EL (cell line): Measurements from ENCODE around the gene GNA15.

Source experiments
- DNase-seq: peaks from one replicate; pipeline ENCODE4 v3.0.0-alpha.2; 2016

The GNA15 gene

DNA sequence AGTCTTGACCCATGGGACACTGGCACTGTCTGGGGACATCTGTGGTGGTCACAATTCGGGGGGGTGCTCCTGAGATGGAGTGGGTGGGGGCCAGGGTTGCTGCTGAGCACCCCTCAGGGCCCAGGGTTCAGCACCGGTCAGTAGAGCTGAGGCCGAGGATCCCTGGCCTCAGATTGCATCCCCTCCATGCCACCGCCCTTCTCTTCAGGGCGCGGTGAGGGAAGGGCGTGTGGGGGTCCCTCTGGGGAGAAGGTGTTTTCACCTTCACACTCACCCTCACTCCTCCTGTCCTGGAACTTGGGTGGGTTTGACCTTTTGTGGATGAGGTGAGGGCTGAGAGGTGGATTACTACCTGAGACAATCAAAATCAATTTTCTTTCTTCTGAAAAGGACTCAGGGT, 28.2 kb upstream of the GNA15 start:
- DNase-seq = no peak

DNA sequence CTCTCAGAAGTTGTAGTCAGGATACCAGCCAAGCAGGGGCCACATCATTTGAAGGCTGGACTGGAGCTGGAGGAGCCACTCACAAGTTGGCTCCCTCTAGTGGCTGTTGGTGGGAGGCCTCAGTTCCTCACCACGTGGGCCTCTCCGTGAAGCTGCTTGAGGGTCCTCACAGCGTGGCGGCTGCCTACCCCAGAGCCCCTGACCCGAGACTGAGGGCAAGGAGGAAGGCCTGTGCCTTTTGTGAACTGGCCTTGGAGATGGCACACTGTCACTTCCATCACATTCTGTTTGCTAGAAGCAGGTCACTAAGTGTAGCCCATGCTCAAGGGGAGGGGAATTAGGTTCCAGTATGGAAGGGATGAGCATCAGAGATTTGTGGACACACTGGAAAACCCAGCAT, 27.1 kb upstream of the GNA15 start:
- peak; percentile 57 for DNase-seq

DNA sequence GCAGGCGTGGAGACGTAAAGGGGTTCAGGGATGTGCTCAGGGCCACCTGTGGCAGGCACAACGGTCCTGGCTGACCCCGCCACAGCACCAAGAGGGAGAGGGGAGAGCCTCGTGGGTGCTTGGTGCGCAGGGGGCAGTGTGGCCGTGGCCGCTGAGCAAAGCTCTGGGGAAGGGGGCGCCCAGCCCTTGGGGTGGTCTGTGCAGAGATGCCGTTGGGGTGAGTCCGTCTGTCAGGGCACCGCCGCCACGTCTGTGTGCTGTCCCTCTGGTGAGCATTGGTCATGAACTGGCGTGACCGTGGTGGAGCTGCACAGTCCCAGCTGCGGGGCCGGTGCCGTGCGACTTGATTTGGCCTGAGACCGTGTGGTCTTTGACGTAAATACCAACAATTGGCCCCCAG, 26.3 kb upstream of the GNA15 start:
- DNase-seq = no peak

DNA sequence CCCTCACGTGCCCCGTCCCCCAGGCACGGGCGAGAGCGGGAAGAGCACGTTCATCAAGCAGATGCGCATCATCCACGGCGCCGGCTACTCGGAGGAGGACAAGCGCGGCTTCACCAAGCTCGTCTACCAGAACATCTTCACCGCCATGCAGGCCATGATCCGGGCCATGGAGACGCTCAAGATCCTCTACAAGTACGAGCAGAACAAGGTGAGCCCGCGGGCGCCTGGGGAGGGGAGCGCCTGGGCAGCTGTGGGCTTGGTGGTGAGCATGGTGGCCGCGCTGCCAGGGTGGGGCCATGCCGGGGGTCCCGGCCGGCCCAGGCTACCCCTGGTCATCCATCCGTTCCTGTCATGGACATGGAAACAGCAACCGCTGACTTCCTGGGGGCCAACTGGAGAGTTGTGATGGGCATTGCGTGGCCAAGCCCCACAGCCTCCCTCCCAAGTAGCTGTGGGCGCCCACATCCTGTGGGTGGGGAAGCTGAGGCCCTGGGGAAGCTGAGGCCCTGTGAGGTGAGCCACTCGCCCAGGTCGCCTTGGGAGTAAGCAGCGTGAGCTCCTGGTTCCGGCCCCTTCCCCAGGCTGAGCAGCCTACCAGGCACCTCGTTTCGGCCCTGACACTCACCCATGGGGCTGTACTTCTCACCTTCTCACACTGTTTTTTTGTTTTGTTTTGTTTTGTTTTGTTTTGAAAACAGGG, 25.6 kb upstream of the GNA15 start:
- DNase-seq = no peak

DNA sequence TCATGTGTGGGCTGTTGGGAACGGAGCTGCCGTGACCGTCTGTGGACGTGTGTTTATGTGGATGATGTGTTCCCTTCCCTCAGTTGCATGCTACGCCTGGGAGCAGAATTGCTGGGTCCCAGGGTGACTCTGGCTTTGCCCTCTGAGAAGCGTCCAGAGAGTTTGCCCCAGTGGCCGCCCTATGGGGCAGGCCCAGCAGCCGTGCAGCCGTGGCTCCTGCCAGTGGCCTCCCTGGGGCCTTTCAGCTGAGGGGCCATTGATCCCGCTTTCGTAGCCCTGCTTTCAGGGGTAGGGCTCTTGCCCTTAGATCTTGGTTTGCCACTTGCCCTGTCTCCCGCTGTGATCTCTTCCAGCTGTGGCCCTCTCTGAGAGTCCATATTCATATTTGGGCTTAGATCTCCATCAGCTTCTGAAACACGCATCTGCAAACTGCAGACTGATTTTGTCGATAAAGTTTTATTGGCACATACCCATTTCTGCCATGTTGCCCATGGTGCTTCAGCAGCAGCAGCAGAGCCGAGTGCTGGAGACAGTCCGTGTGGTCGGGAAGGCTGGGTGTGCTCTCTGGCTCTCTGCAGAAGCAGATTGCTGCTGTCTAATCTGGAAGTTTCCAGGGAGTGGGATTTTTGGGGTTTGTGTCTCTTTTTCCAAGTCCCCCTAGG, 24.1 kb upstream of the GNA15 start:
- DNase-seq = no peak

DNA sequence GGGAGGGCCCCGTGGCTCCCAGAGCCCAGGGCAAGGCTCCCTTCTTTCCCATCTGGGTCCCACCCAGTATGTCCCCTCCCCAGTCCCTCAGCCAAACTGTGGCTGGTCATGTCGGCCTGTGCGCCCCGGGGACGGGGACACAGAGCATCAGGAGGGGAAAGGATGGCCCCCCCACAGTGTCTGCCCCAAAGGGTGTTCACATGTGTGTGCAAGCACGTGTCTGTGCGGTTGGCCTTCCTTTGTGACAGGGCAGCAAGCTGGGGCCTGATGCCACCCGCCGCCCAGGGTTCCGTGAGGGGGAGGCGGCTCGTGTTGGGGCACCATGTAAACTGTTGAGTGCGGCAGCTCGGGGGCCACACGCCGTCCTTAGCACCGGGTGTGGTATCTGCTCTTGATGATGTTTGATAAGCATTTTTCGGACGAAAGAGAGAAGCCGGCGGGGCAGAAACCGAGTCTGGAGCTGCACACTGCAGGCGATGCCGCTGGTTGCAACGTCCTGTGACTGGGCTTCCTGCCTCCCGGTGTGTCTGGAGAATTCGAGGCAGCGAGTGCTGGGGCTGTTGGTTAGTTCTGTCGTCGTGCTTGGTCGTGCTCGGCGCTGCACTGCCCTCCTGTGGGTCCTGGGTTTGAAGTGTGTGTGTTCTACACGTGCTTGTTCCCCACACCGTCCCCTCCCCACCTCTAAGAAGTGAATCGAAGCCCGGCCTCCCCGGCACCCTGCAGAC, 23.3 kb upstream of the GNA15 start:
- DNase-seq = no peak

DNA sequence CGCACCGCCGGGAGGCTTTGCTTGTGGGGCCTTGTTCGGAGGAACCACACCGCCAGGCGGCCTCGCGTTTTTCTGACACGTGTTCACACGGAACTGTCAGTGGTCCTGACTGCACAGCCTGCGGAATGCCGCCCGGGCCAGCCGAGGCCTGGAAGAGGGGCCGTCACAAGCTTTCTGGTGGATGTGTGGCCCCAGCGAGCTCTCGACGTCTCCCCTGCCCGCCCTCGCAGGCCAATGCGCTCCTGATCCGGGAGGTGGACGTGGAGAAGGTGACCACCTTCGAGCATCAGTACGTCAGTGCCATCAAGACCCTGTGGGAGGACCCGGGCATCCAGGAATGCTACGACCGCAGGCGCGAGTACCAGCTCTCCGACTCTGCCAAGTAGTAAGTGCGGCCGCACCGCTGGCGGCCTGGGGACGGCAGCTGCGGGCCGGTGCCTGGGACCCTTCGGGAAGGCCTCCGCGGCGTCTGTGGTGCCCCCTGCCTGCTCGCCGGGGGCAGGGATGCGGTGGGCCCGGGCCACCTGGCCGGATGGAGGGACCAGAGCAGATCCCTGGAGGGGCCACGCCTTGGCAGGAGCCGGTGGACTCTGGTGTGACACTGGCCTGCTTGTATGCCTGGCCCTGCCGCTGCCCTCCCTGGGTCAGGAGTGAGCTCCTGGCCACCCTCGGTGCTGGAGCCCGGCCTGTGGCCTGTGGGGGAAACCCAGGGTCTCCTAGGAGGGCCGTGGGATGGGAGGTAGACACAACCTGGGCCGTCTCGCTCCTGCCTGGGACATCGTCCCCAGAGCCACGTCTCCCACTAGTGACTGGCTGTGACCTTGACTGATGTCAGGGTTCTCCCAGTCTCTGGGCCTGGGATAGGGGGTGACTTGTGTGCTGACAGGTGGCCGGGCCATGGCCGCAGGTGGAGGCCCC, 22.5 kb upstream of the GNA15 start:
- no peak for DNase-seq

DNA sequence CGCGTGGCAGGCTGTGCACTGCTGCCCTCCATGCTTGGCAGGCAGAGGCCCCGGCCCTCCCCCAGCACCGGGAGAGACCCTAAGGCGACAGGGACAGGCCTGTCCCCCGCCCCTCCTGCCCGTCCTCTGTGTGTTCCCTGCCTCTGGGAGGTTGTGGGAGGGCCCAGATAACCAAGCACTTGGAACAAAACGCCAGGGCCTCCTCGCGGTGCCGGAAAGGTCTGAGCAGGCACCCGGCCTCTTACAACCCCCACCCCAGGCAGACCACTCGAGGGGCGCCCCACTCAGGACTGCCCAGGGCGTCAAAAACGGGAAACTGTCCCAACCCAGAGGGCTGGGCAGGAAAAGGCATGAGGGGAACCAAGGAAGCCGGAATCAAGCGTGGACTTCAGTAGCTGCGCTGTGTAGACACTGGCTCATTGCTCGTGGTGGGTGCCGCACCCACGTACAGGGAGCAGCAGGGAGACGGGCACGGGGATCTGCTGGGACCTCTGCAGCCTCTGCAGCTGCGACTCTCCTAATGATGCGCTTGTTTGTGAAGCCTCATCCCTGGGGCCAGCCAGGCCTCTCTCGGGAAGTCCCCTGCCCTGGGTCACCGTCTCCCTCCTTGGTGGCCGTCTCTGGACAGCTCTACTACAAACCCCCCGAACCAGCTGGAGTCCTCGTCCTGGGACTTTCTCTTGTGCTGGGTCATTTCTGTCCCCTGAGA, 21.7 kb upstream of the GNA15 start:
- no peak for DNase-seq

DNA sequence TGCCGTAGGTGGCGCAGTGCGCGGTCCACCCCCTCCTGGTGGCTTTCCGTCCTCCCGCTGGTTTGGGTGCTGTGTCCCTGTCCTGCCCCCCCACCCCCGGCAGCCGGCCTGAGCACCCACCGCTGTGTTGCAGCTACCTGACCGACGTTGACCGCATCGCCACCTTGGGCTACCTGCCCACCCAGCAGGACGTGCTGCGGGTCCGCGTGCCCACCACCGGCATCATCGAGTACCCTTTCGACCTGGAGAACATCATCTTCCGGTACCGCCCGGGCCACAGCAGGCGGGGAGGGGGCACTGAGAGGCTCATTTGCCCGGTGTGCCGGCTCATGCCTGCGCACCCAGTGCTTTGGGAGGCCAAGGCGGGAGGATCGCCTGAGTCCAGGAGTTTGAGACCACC, 21.0 kb upstream of the GNA15 start:
- DNase-seq = no peak

DNA sequence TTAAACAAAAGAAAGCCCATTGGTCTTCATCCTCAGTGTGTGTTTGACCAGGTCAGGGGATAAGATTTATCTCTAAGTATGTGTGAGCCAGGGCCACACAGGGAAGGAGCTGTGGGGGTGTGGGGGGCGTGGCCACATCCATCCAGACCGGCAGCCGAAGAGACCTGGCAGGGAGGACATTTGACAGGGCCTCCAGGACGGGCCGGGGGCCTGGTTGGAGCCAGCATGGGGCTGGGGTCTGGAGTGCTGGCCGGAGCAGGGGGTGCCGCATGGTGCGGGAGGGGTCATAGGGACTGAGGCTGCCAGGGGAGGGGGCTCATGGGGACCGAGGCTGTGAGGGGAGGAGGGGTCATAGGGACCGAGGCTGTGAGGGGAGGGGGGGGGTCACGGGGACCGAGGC, 20.4 kb upstream of the GNA15 start:
- DNase-seq = no peak

DNA sequence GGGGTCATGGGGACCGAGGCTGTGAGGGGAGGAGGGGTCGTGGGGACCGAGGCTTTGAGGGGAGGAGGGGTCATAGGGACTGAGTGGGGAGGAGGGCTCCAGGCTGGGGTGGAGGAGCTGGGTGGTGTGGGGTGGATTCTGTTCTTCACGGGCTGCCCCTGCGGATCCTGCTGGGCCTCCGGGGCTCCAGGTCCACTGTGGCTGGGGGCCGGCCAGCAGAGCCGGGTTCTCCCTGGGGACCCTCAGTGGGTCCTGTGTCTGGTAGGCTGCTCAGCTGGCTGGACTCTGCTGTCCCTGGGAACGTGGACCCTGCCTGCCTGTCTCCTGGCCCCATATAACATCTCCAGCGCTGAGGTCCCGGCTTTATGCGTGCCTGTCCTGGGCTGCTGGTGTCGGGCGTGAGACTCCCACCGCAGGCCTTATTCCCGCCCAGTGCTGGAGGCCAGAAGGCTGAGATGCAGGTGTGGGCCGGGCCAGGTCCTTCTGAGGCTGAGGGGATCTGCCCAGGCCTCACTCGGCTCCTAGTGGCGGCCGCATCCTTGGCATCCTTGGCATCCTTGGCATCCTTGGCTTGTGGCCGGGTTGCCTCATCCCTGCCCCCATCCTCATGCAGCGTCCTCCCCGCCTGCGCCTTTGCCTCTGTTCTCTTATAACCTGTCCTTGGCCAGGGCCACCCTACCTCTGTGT, 19.8 kb upstream of the GNA15 start:
- DNase-seq = peak; percentile 80

DNA sequence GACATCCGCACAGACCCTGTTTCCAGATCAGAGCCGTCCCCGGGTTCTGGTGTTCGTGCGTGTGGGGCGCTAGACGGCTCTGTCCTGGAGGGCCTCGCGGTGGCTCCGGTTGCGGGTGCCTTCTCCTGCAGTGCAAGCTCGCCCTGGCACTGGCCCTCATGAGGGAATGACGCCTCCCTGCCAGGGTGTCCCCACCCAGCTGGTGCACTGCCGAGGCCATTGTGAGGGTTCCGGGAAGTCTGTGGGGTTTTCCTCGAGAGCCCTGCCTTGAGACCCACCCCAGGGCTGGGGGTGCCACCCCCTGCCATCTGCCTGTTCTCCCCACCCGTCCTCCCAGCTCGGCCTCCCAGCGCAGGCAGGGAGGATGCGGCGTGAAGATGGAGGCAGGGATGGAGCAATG, 19.2 kb upstream of the GNA15 start:
- DNase-seq = no peak

DNA sequence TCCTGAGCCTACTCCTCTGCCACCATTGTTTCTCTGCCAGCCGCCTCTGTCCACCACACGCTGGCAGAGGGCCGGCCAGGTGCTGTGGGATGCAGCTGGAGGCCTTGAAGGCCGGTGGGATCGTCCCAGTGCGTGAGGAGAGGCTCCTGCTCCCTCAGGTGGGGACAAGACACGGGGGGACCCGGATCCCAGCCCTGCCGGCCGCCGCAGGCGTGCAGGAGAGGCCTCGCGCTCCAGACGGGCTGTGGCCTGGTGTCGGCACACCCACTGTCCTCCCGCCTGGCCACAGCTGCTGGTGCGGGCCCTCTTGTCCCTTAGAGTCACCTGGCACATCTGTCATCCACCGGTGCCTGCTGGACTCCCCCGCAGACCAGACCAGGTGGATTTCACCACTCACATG, 18.1 kb upstream of the GNA15 start:
- no peak for DNase-seq

DNA sequence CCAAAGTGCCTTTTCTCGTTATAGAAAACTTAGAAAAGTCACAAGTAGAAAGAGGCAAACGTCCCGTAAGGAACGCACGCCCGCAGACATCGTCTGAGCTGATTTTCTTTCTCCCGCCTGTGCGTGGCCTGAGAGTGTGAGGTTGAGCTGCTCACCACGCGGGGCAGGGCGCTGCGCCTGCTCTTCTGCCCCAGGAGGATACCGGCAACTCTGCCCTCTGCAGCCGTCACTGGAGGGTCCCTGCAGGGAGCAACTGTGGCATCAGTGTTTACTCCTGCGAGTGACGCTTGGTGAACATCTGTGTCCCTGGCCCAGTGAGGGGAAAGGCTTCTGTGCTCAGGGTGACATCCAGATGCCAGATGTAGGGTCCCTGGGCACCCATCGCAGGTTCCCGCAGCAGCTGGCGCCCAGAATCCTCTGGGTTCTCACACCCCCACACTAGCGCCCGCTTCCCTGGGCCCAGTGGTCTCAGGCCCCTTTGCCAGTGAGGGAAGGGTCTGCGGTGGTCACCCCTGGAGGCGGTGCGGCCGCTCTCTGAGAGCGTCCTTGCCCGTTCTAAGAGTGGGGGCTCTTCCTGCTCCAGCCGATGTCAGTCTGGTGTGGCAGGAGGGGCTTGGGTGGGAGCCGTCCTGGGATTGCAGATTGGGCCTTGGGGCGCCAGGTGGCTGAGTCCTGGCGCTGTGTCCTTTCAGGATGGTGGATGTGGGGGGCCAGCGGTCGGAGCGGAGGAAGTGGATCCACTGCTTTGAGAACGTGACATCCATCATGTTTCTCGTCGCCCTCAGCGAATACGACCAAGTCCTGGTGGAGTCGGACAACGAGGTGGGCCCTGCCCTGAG, 17.4 kb upstream of the GNA15 start:
- no peak for DNase-seq

DNA sequence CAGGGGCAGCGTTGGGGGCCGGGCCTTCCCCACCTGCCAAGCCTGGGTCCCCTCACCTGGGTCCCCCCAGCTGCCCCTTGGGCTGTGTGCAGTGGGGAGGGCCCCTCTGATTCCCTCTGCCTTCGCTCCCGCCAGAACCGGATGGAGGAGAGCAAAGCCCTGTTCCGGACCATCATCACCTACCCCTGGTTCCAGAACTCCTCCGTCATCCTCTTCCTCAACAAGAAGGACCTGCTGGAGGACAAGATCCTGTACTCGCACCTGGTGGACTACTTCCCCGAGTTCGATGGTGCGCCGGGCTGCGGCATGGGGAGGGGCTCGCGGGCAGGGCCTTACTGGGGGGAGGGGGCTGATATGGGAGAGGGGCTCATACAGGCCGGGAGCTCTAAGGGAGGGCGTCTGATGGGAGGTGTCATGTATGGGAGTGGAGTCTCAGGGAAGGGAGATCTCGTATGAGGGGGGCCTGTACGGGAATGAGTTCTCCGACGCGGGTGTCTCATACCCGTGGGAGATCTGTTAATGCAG, 16.7 kb upstream of the GNA15 start:
- no peak for DNase-seq

DNA sequence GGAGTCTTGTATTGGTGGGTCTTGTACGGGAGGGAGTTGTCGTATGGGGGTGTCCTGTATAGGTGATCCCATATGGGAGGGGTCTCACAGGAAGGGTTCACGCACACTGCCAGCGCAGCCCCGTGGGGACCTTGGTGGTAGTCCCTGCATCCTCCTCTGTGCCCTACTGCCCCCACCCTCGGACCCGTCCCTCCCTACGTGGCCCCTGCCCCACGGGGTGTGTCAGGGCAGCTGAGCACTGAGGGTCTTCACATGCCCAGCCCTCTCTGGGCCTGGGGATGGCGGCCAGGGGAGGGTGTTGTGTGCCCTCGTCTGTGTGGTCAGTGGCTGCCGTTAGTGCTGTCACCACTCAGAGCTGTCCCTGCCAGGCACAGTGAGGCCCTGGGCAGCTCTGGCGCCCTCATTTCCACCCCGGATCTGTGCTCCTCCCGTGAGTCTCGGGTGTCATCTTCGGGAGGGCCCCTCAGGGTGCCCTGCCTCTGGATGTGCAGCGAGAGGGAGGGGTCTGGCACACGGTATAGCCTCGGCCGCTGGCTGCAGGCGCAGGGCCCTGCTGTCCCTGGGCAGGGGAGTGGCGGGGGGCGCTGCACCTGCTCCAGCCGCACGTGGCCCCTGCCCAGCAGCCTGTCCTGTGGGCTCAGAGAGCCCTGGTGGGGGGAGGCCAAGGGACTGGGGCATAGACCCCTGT, 16.0 kb upstream of the GNA15 start:
- no peak for DNase-seq

DNA sequence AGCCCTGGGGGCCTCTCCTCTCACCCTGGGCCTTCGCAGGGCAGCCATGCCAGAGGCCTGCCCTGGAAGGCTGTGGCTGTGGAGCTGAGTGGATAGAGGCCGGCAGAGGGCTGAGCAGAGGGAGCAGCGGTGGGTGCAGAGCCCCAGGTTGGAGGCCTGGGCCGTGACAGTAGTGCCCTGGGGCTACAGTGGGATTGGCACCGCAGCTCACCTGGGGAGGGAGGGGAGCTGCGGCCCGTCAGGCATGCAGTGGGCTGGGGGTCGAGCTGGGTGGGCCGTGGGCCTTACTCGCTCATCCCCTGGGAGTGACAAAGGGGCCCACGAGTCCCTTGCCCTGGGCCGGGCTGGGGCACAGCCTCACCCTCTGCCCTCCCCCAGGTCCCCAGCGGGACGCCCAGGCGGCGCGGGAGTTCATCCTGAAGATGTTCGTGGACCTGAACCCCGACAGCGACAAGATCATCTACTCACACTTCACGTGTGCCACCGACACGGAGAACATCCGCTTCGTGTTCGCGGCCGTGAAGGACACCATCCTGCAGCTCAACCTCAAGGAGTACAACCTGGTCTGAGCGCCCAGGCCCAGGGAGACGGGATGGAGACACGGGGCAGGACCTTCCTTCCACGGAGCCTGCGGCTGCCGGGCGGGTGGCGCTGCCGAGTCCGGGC, 15.1 kb upstream of the GNA15 start:
- DNase-seq = no peak

DNA sequence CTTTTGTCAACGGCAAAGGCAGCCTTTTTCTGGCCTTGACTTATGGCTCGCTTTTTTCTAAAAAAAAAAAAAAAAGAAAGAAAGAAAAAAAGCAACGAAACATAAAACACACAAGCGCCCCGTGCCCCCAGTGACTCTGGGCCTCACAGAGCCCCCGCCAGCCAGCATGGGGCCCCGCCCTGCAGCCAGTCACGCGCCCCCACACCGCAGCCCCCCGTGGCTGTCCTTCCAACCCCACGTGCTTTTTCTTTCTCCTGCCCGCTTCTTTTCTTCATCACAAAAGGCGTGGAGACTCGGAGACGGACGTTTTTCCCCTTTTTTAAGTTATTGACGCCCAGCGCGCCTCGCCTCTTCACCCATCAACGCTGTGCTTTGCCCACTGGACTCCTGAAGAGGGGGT, 14.4 kb upstream of the GNA15 start:
- no peak for DNase-seq

DNA sequence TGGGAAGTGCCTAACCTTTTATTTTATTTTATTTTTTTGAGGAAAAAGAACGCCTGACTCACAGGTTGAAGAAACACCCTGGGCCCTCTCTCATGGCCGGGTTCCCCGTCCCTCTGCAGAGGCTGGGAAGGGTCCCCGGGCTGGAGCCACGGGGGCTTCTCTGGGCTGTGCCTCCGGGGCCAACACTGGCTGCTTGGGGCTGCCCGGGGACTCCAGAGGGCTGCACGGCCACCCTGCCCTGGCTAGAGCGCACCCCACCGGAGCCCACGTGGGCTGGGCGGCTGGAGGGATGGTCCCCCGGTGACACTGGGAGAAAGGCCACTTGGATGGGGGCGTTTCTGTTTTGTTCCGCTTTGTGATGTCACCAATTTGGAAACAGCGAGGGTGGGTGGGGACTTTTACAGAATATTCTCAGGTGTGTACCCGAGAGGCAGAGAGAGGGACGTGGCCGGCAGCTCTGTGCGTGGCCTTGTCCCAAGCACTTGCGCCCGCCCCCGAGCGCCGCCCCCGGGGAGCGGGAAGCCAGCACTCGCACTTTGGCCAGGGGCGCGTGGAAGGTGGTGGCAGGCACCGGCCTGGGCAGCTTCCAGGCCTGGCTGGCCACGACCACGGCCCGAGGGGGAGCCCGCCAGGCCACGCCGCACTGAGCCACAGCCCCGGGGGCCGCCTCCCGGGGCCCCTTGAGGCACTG, 13.9 kb upstream of the GNA15 start:
- no peak for DNase-seq
